Inflammatory macrophage treated with lipopolysaccharide for 4 hours (primary cell): Measurements from ENCODE around the gene SLC24A3.

Experiments
- DNase-seq: peaks from one replicate; pipeline ENCODE4 v3.0.0-alpha.2; 2020

The SLC24A3 gene

DNA sequence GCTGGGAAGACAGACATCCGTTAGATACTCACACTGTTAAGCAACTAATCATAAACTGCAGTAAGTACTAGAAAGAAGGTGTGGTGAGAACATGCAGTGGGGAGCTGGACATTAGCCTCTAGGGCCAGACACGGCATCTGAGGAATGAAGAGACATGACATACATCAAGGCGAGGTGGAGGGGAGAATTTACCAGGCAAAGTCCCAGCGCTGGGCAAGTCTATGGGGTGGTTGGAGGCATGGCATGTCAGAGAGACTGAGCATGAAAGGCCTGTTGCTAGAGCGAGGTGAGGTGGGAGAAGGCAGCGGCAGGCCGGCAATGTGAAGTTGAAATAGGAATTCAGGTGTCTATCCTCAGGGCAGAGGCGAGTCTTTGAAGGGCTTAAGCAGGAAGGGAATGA, 31.8 kb downstream of the SLC24A3 start:
- no peak for DNase-seq

DNA sequence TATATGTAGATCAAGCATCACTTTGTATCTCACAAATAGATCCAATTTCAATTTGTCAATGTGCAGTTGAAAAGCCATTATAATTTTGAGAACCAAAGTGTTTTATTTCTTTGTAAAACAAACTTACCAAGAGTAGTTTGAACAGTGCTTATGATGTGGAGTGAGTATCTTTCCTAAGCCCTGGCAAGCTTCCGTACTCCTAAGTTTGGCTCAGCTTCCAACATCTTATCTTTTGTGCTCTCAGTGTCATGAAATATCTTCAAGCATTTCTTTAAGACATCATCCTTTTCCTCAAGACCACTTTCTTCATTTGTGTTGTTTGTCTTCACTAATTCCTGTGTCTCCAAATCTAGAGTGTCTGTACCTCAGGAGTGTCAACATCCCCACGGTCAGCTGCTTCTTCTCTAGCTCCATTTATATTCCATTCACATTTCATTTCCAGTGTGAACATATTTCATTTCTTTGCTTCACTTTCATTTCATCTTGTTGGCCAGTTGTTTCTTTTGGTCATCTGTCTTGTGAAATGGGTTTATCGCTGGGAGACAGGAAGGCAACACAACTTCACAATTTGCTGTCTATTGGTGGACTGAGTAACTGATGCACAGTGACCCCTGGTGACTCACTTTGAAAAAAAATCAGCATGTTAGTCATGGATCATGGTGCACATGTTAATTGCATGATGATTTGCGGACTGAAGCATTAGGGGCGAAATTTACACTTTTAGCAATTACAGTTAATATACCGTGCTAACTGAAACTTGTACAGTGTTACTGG, 36.9 kb downstream of the SLC24A3 start:
- peak; percentile 94 for DNase-seq

DNA sequence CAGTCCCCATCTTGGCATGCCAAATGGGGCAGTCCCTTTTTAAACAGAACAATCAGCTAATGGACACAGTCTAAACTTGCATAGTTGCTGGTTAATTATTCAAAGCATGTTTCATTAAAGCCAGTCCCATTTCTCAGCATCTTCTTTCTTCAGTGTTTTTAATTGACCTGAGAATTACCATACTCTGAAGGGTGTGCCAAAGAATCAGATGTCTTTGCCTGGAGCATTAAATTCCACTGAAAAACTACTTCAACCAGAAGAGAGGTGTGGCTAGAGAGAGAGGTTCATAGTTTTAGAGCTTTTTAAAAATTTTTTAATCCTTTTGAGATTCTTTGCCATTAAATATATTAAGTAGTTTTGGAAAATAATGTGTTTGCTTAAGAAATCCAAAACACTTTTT, 37.9 kb downstream of the SLC24A3 start:
- DNase-seq, result no peak

DNA sequence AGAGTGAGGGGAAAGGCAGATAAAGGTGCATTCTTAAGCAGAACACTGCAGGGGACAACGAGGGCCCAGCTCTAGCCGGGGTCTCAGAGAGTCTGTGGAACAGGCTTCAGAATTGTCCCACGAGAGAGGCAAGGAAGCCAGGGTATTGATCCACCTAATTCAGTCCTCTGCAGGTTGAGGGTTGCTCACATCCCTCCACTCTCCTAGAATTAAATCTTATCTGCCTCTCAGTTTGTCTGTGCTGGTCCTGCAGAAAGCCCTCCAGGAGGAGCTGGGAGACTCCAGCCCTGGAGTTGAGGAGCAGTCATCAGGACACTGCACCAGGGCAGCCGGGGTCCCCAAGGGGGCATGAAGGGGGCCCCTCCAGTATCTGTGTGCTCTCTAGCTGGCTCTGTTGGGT, 39.1 kb downstream of the SLC24A3 start:
- no peak for DNase-seq

DNA sequence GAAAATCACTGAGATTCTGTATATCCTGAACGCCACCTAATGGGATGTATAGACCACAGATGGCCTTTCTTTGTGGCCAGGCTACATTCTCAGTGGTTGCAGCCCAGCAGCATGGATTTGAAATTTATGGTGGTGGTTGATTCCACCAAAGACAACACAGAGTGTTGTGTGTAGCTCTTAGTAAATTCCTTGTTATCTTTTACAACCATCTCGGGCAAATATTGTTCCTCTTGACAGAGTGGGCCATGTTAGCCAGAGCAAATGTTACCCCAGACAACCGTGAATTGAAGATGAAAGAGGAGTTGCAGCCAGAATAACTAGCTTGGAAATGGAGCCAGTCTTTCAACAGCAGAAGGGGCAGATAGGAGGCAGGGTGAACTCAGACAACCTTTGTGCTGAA, 39.5 kb downstream of the SLC24A3 start:
- no peak for DNase-seq

DNA sequence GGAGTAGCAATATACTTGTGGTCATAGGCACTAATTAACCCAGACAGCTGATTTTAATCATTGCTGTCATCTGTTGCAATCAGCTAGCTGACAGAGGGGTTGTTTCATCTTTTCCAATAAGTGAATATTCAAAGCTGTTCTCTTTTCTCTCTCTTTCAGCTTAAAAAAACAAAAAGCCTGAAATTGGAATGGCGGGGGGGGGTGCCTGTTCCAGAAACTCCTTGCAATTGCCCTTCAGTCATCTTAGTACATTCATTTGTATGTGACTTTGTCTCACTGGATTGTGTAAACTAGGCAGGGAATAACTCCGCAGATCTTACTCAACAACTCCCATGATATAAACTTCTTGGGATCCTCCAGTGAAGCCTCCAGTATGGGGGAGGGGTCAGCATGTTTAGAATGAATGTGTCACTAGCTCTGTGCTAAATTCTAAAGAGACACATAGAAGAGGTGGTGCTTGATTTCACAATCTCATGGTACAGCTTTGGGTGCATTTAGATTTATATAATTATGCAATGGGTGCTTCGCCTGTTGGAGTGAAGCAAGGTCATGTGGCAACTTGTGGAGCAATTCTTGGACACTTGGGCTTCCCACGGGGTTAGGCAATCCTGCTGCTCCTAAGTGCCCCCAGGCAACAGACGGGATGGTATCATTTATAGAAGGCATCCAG, 40.1 kb downstream of the SLC24A3 start:
- DNase-seq, result peak; percentile 99

DNA sequence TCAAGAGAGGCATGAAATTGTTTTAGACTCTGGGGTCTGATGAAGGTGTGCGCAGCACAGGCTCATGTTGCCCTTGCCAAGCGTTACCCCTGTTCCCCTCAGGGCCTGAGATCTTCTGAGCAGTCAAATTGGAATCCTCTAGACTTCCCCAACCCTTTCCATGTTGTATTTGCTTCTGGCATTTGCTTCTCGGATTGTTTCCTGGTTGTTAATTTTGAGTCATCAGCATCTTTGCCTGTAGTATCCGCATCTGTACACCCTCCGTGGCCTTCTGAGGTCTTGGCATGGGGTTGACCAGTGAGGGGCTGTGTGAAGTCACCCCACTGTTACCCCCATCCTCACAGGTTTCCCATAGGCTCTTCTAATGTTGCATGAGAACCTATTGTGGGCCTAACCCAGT, 40.9 kb downstream of the SLC24A3 start:
- DNase-seq, result no peak

DNA sequence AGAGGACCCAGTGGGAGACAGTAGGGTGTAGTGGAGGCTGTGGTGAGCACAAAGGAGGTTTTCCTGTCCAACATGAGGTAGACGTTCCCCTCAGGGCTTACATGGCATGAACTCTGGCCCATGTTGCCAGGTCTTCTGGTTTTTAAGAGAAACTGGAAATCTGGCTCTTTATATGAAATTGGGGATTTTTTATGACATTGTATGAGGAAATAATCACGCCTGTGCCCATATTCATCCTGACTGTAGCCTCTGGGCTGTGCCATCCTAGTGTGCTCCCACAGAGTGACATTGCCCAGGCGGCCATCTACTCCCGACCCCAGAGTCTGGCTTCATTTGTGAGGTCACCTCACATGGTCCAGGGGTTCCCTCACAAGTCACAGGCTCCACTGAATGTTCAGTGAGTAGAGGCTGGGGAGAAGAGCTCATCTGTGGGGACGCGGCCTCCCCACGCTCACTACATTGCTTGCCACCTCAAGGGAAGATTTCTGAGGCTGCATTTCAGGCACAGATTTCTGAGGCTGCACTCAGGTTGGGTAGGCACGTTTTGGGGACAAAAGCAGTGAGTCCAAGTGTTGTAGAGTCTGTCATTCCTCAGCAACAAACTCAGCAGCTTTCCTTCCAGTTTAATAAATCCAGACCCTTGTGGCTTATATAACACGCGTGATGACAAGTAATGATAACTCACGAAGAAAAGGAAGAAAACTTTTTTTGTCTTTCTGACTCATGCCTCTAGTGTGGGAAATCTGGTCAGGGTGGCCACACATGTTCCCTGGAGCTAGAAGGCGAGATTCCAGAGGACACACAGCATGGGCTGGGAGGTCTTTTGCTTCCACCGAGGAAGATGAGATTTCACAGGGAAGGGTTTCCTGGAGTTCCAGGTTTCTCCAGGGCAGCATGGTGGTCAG, 41.7 kb downstream of the SLC24A3 start:
- peak; percentile 77 for DNase-seq

DNA sequence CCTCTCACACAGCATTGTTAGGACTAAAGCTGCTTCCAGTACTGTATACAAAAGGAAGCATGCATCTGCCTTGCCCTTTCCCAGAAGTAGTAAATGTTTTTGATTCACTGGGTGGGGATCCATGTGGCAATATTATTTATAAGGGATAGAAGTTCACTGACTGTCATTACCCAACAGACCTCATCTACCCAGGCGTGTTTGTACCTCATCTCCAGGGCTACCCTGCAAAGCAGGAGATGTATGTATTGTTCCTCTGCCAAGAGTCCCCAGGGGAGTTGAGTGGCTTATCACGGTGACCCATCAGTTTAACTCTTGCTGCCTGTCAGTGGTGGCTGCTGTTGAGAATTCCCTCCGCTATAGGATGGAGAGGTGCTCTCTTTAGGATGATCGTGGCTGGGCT, 42.5 kb downstream of the SLC24A3 start:
- no peak for DNase-seq

DNA sequence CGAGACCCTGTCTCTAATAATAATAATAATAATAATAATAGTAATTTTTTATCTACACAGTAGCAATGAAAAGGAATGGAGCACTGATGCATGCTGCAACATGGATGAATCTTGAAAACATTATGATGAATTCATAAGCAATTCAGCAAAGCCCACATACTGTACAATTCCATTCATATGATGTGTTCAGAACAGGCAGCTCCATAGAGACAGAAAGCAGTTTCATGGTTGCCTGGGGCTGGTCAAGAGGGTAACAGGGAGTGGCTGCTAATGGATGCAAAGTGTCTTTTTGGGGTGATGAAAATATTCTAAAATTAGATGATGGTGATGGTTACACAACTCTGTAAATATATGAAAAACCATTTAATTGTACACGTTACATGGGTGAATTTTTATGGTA, 43.6 kb downstream of the SLC24A3 start:
- no peak for DNase-seq

DNA sequence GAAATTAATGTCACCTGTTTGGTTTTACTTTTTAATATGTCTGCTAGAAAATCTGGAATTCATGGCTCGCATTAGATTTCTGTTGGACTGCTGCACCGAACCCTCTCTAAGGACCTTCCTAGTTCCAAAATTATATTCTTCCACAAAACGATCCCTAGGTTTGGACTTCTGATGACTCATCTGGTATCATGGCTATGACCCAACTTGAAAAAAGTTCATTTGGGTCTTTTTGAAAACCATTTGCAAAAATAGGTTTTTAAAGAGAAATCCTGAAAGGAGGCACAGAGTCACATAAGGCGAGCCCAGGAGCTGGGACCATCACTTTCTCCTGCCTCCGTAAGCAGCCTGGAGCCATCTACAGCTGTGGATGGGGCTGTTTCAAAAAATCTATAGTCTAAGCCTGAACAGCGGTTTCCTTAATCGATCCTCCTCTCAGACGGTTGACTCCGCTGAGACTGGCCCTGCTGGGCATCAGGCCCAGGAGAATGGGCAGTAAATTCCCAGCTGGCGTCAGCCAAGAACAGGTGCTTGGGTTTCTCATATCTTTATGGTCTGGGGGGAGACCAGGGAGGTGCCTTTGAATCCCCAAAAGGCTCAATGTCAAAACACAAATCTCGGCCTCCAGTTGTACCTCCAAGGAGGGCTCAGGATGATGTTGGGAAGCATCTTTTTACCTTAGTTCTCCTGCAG, 44.6 kb downstream of the SLC24A3 start:
- DNase-seq, result no peak

DNA sequence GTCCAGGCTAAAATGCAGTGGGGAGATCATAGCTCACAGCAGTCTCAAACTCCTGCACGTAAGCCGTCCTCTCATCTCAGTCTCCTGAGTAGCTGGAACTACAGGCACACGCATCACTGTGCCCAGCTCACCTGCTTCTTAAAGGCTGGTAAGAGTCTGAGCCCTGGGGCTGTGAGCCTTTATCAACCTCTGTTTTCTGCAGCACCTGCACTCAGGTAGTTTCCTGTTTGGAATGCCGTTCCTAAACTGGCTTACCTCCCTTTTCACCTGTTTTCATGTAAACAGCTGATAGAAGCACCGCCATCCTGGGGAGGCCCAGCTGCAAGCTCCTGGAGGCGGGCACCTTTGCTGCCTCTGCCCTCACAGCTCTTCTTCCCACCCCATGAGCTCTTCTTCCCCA, 45.4 kb downstream of the SLC24A3 start:
- no peak for DNase-seq

DNA sequence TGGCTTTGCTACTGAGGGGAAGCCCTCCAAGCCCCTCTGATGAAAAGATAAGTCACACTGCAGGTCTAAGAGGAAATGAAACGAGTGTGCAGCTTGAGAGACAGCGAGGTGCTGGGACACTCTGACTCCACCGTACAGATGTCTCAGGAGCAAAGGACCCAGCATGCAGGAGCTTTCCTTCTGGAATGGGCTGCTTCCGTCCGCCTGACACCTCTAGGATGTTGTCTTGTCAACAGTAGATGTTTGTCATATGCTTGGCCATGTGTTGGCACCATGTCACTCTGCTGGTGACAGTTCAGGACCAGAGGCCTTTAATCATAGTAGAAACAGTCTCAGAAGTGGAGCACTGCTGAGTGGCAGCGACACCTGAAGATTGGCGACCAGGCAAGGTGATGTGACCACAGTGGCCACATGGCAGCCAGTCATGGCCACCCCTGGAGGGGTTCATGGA, 46.7 kb downstream of the SLC24A3 start:
- no peak for DNase-seq

DNA sequence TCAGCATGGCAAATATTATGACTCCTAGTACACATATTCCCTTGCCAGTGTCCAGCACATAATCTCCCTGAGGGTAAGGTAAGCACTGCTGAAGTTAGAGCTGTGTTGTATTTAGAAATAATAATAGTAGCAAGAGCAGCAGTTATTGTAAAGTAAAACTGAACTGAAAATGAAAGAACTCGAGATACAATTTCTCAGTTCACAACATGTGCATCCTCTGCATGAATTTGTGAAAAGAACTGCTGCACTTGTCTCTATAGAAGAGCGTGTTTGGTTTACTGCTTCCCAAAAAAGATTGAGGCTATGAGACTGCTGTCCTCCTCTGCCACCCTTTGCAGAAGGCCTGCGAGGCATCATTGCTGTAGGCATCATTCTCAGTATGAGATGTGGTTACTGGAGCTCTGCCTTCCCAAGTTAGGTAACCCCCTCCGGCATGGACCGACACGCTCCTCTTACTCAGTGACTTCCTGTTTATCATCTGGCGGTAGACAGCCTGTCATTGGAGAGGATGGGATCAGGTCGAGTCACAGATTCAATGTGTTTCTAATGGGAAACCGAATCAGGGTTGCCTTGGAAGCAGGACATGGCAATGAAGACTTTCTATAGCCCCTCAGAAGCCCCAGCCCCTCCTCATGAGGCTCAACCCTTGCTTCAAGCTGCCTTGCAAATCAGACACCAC, 48.1 kb downstream of the SLC24A3 start:
- DNase-seq, result peak; percentile 40

DNA sequence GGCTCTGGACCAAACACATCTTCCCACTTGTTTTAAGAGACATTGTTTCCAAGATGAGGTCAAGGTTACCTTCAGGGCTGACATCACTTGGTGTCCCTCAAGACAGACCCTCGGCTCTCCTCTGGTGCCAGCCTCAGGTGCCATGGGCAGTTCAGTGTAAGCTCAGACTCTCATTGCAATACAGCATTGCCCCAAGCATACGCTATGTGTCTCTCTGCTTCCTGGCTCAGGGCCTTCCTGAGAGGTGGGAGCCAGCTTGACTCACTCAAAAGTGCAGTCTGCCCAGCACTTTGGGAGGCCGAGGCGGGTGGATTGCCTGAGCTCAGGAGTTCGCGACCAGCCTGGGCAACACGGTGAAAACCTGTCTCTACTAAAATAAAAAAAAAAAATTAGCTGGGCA, 51.7 kb downstream of the SLC24A3 start:
- DNase-seq, result no peak

DNA sequence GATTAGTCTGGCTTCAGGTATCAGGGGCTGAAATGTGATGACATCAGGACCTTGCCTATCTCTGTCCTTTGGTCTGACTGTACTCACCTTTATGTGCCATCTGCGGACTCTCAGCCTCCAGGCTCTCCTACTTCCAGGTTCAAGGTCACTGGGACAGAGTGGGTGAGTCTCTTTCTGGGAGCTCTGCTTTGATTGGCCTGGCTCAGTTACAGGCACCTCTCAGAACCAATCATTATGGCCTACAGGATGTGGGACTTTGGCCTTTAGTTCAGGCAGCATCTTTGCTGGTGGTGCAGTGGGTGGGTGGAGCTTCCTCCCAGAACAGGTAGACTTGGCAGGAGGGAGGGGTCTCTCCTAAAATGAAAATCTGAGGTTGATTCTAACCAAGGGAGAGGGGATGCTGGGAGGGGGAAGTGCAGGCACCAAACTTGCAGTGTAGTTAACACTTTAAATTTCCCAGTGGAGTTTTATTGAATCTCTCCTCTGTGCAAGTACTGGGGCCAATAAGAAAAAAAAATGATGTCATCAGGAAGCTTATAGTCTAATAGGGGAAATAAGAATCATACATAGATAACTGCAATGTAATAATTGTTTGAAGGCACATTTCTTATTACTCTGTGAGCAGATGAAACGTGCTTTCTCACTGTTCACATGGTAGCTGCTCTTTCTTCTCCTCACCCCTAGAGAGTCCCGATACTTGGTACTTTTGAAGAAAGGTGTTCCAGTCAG, 53.4 kb downstream of the SLC24A3 start:
- no peak for DNase-seq

DNA sequence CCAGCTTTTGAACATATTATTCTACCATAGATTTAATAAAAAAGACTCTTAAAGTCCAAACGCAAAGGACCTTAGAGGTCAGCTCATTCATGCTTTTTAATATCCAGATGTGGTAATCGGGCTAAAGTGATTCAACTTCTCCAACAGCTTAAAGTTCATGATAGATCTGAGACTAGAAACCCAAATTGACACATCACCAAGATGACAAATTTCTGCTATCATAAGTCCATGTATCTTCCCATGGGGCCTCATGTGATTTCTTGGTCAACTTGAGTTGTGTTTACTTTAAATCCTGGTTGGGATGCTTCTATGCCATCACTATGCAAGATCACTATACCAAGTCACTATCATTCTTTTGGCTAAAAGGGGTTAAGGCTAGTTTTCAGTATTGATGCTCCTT, 56.0 kb downstream of the SLC24A3 start:
- peak; percentile 54 for DNase-seq

DNA sequence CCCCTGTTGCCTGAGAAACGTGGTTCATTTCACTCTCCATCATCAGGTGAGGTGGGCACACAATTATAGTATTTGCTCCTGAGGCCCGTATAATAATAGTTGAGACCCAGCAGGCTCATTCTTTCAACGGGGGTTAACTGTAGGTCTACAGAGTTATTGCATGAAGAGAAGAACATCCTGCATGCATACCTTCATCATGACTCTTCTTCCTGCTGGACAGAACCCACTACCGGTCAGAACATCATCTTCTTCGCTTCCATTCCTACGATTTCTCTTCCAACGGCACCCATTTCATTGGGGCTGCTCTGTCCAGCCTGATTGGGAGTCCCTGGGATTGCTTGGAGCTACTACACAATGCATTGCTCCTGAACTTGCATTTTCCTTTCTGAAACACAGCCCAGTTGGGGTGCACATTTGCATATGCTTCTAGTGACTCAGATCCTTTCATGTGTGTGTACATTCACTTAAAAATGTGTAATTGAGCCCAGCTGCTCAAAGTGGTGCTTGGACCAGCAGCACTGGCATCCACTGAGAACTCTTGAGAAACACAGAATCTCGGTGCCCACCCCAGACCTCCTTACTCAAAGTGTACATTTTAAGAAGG, 57.4 kb downstream of the SLC24A3 start:
- no peak for DNase-seq

DNA sequence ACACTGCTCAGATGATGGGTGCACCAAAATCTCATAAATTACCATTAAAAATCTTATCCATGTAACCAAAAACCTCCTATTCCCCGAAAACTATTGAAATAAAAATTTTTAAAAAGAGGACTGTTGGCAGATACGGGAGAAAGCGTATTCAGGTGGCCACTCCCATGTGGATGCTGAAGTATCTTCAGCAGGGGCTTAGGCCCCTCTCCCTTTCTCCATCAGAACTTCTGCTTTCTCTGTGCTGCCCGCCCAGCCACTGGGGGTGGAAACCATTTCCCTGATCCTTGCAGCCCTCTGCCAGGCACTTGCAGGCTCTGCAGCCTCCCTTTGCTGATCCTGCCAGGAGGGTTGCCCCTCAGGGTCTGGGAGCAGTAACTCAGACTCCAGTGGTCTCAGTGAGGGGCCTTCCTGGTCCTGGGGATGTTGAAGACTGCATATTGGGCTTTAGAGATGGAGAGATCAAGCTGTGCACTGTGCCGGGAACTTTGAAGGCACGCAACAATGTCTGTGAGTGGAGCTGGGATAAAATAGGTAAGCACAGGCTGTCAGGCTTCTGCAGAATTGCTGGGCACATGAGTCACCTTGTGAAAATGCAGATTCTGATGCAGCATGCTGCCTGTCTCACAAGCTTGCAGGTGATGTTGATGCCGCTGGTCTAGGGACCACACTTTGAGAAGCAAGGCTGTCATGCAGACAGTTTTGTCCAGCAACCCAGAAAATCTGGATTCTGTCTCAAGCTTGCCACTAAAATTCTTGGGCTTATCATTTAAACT, 59.6 kb downstream of the SLC24A3 start:
- DNase-seq, result no peak

DNA sequence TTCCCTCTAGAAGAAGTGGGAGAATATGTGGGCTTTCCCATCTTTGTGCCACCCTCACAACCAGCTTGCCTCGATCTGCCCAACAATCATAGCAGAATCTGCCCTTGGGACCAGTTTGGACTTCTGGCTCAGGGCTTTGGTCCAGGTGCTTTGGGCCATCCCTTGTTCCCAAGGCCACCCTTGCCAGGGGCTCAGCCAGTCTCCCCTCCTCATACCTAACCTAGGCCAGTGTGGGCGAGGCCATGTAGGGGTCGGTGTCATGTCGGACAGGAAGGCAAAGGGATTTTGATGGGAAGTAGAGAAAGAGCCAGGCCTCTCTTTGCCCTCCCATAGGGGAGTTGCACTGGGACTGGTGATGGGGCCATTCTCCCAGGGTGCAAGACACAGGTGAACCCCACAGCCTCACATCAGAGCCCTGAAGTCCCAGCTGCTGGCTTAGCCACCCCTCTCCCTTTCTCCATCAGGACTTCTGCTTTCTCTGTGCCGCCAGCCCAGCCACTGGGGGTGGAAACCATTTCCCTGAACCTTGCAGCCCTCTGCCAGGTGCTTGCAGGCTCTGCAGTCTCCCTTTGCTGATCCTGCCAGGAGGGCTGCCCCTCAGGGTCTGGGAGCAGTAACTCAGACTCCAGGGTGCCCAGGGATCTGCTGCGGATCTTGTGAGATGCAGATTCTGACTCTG, 60.7 kb downstream of the SLC24A3 start:
- DNase-seq, result no peak
